ENCODE measurements around the gene STARD3. TPM values are rescaled to one million over a fixed set of nuclear protein-coding genes. Genes with fewer than 3 reads are reported as not detected.

STARD3 gene
- total RNA-seq, 1 experiment from 2014 or later: 44.8 TPM

DNA sequence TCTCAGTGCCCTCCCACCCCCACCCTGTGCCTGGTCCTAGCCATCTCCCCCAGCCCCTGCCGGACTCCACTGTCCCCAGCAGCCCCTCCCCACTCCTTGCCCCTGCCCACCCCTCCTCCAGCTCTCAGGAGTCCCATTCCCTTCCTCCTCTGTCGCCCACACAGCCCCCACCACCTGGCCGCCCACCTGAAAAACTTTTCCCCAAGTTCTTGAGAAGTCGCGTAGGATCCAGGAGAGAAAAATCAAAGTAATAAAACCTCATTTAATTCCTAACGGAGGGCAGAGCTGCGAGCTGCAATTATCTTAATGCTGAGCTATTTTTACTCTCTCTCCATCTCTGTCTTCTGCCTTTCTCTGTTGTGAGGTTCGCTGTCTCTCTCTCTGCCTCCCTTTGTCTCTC is 12.6 kb upstream of the STARD3 start:
- in situ Hi-C loops (cut with HindIII; ENCODE audit: low pct_unique_long_range_greater_than_20kb, low sequenced_read_pairs): no loop called here
- intact Hi-C loops (cut with micrococcal nuclease; ENCODE audit: unreplicated experiment): loop anchor here (5.0 kb wide), 2 partner anchors 48 to 77 kb away; no protein-coding TSS in a partner anchor
- H3K9me3 ChIP-seq (ENCODE audit: control insufficient read depth, insufficient read depth, low read depth, low read length): no peaks in the 10 kb centered on the region
- H3K27ac ChIP-seq (ENCODE audit: low read length): no peak overlapping the region
- ATAC-seq: no peak
- DNase-seq (ENCODE audit: low read depth, low spot score): no peak
- H3K36me3 ChIP-seq (ENCODE audit: control insufficient read depth, insufficient read depth, low read length): no peaks in the 10 kb centered on the region
- POLR2A ChIA-PET: no interaction called here
- no peak overlapping the region for H3K4me3 ChIP-seq (ENCODE audit: low read depth in 2 of 2, low read length in 2 of 2)
- BruUV-seq (replicated peaks): no TSS peak
- TF ChIP-seq REST (IDR thresholded peaks at IDR 0.05; ENCODE audit: insufficient read depth in 1 of 2, low read depth in 2 of 2, low read length in 1 of 2): no peak
- no peak for TF ChIP-seq SIN3A (IDR thresholded peaks at IDR 0.05; ENCODE audit: borderline replicate concordance, insufficient read depth, low read depth, low read length)
- no peak for TF ChIP-seq TCF7L2 (IDR thresholded peaks at IDR 0.05; ENCODE audit: low read depth, low read length)
- TF ChIP-seq, protein P1, sequence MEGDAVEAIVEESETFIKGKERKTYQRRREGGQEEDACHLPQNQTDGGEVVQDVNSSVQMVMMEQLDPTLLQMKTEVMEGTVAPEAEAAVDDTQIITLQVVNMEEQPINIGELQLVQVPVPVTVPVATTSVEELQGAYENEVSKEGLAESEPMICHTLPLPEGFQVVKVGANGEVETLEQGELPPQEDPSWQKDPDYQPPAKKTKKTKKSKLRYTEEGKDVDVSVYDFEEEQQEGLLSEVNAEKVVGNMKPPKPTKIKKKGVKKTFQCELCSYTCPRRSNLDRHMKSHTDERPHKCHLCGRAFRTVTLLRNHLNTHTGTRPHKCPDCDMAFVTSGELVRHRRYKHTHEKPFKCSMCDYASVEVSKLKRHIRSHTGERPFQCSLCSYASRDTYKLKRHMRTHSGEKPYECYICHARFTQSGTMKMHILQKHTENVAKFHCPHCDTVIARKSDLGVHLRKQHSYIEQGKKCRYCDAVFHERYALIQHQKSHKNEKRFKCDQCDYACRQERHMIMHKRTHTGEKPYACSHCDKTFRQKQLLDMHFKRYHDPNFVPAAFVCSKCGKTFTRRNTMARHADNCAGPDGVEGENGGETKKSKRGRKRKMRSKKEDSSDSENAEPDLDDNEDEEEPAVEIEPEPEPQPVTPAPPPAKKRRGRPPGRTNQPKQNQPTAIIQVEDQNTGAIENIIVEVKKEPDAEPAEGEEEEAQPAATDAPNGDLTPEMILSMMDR (IDR thresholded peaks at IDR 0.05): no peak
- TF ChIP-seq POLR2AphosphoS5 (IDR thresholded peaks at IDR 0.05; ENCODE audit: low read depth, low read length): no peak
- peaks cover 7% of the 10 kb centered on the region; the same call in 1 of the 2 replicates for H3K4me1 ChIP-seq (ENCODE audit: control insufficient read depth, insufficient read depth, low read length)
- no peaks in the 10 kb centered on the region for H3K27me3 ChIP-seq (ENCODE audit: control insufficient read depth, insufficient read depth, low read length)
- CTCF ChIA-PET: interaction anchor here (0.8 to 1.2 kb wide), 3 partner anchors 29 to 158 kb away, joined by 3 to 5 read pairs (median 4); no protein-coding TSS in a partner anchor

DNA sequence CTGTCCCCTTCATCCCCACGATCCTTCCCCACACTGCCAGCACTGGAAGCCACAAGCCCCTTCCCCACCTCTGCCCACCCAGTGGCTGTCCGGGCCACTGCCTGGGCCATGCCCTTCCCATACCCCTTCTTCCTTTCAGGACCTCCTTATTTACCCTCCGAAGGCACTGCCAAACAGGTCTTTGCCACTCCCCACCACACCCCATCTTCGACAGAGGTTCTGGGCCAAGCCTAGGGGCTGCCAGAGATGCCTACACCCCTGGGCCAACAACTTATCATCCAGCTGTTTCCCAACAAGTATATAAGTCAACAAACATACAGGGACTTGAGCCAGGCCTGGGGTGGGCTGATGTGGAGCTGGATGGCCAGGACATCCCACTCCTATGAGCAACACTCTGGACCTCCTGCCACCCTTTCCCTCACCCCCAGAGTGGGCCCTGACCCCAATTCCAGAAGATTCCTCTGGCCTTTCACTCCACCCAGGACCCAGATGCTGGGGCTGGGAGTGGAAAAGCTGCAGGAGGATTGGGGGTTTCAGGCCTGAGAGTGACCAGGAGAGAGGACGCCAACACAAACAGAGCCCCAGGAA is 11.7 kb upstream of the STARD3 start:
- ATAC-seq (no peak), DNase-seq (ENCODE audit: low read depth, low spot score) (no peak)
- TF ChIP-seq, protein P1 (IDR thresholded peaks at IDR 0.05): no peak
- TF ChIP-seq REST (IDR thresholded peaks at IDR 0.05; ENCODE audit: insufficient read depth in 1 of 2, low read depth in 2 of 2, low read length in 1 of 2): no peak
- TF ChIP-seq TCF7L2 (IDR thresholded peaks at IDR 0.05; ENCODE audit: low read depth, low read length): no peak
- no peak for TF ChIP-seq POLR2AphosphoS5 (IDR thresholded peaks at IDR 0.05; ENCODE audit: low read depth, low read length)
- no peak for TF ChIP-seq SIN3A (IDR thresholded peaks at IDR 0.05; ENCODE audit: borderline replicate concordance, insufficient read depth, low read depth, low read length)
- no peak overlapping the region for H3K27ac ChIP-seq (ENCODE audit: low read length)
- no peaks in the 10 kb centered on the region for H3K27me3 ChIP-seq (ENCODE audit: control insufficient read depth, insufficient read depth, low read length)
- intact Hi-C loops (cut with micrococcal nuclease; ENCODE audit: unreplicated experiment) (loop anchor here (5.0 kb wide), 1 partner anchor 127 kb away; no protein-coding TSS in a partner anchor), in situ Hi-C loops (cut with HindIII; ENCODE audit: low pct_unique_long_range_greater_than_20kb, low sequenced_read_pairs) (no loop called here)
- ChIA-PET POLR2A (no interaction called here), CTCF (interaction anchor here (0.6 to 1.4 kb wide), 4 partner anchors 22 to 47 kb away, joined by 3 to 5 read pairs (median 3); no protein-coding TSS in a partner anchor)
- no peaks in the 10 kb centered on the region for H3K36me3 ChIP-seq (ENCODE audit: control insufficient read depth, insufficient read depth, low read length)
- H3K9me3 ChIP-seq (ENCODE audit: control insufficient read depth, insufficient read depth, low read depth, low read length): no peaks in the 10 kb centered on the region
- peaks cover 7% of the 10 kb centered on the region; the same call in 1 of the 2 replicates for H3K4me1 ChIP-seq (ENCODE audit: control insufficient read depth, insufficient read depth, low read length)
- no TSS peak for BruUV-seq (replicated peaks)
- no peak overlapping the region for H3K4me3 ChIP-seq (ENCODE audit: low read depth in 2 of 2, low read length in 2 of 2)
